Body of pancreas (tissue), 4 donors: ENCODE measurements around the gene ANKMY1. TPM values are rescaled to one million over a fixed set of nuclear protein-coding genes. Genes with fewer than 3 reads are reported as not detected.
"Not testable (repeated sequence)": the region's sequence is repeated elsewhere in the genome, so short reads cannot be mapped to it uniquely, and the experiment has no call there.

Source experiments
- ATAC-seq: fragments of 150-250 bp; one replicate; pipeline ENCODE4 v1.9.1; 2016
- DNase-seq, 4 donors: peaks; one replicate each; pipeline ENCODE4 v3.0.0-alpha.2; 2019
- H3K27ac ChIP-seq, 4 donors: fragments of 200-600 bp; sonication (generic); 1 replicate in 3 of 4; 2 replicates in 1 of 4; pipeline versions ENCODE4 v1.5.1 to v1.6.1; 2016 to 2019; ENCODE audit warnings: mild to moderate bottlenecking in 1 of 4, mixed read lengths in 1 of 4, moderate library complexity in 1 of 4
- H3K27me3 ChIP-seq, 2 donors: fragments of 200-600 bp; sonication (generic); one replicate each; pipeline ENCODE4 v1.6.0; 2016; ENCODE audit warnings: mild to moderate bottlenecking in 1 of 2
- H3K36me3 ChIP-seq, 2 donors: fragments of 200-600 bp; sonication (generic); replicated peaks in 1 of 2; 2 replicates each; pipeline ENCODE4 v1.5.1; 2016; ENCODE audit warnings: low read depth in 2 of 2; ENCODE audit not compliant: insufficient read depth in 1 of 2
- H3K4me1 ChIP-seq: fragments of 200-600 bp; sonication (generic); one replicate; pipeline ENCODE4 v1.6.0; 2016
- H3K4me3 ChIP-seq, 2 donors: fragments of 200-600 bp; sonication (generic); 1 replicate in 1 of 2; 2 replicates in 1 of 2; pipeline ENCODE4 v1.5.1; 2016 to 2019
- H3K9me3 ChIP-seq, 3 donors: fragments of 200-600 bp; sonication (generic); 1 replicate in 2 of 3; 2 replicates in 1 of 3; pipeline ENCODE4 v1.5.1; 2016
- POLR2A ChIP-seq, 3 donors: fragments of 450-650 bp; IDR thresholded peaks; one replicate each; pipeline ENCODE4 v1.6.1; 2016; ENCODE audit warnings: antibody characterized with exemption in 3 of 3, mild to moderate bottlenecking in 2 of 3
- WGBS, 2 donors: methylation state at CpG; one replicate each; pipeline ENCODE4 v1.1.5; 2017; 5-methylcytosine and 5-hydroxymethylcytosine counted together
- intact Hi-C: fragments of 100-400 bp; cut with DNase I; formaldehyde crosslinking; loops from one replicate; pipeline ENCODE4 v1.15.1; 2023
- total RNA-seq, 2 donors: library from RNA; depleted of rRNA; stranded (reverse); fragments of >200 nt; gene quantifications; one replicate each; pipeline ENCODE4 v1.1.0, GENCODE V29; 2016
- TF ChIP-seq, protein P1 (sequence below), 7 experiments: fragments of 450-650 bp in 4 of 7; fragments of 200-600 bp in 3 of 7; sonication (generic) in 3 of 7; IDR thresholded peaks; one replicate each; pipeline ENCODE4 v1.5.1; 2016 to 2019; ENCODE audit warnings: antibody characterized with exemption in 7 of 7

The ANKMY1 gene
- total RNA-seq, 2 donors from 2014 or later: 17.9 to 26.0 TPM

DNA sequence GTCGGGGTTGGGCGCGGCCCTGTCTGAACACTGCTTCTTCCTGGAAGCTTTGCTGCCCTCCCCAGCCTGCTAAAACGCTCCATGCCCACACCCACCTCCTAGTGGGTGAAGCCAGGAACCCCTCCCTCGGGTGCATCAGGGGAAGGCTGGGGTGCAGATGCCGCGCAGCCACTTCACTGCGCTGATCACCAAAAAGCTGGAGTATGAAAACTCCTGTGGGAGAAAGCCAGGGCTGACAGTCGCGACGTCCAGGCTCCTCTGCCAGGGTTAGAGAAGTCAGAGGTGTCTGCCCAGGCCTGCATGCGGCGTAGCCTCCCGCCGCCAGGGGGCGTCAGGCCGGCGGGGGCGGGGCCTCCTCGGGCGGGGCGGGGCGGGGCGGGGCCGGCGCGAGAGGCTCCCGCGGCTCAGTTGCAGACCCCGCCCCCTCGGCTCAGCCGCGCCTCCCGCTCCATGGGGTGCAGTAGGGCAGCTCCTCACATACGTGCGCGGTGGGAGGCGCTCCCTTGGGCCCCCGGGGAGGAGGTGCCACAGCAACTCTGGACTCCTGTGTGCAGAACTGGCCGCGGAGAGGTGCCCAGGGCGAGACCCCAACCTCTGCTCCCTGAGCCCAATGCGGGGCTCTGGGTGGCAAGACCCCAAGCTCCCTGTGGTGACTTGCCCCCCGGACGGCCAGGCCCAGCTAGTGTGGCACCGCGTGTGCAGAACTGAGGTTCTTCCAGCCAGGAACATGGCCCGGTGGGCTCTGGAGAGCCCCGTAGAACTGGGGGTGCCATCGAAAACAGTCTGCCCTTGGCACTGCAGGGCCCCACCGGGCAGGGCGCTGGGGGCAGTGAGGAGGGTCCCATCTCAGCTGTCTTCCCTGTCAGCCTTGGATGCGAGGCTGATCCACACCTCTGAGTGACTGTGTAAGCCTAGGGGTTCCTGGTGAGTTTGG is 8.7 kb upstream of the ANKMY1 start:
- Histone ChIP-seq H3K36me3 (no peaks in the 10 kb centered on the region), H3K4me3 (no peak overlapping the region), H3K27ac (peak overlapping the region; percentile 90 to 94 (median 93)), H3K9me3 (no peaks in the 10 kb centered on the region), H3K4me1 (peaks cover 67% of the 10 kb centered on the region), H3K27me3 (no peaks in the 10 kb centered on the region)
- TF ChIP-seq, protein P1, sequence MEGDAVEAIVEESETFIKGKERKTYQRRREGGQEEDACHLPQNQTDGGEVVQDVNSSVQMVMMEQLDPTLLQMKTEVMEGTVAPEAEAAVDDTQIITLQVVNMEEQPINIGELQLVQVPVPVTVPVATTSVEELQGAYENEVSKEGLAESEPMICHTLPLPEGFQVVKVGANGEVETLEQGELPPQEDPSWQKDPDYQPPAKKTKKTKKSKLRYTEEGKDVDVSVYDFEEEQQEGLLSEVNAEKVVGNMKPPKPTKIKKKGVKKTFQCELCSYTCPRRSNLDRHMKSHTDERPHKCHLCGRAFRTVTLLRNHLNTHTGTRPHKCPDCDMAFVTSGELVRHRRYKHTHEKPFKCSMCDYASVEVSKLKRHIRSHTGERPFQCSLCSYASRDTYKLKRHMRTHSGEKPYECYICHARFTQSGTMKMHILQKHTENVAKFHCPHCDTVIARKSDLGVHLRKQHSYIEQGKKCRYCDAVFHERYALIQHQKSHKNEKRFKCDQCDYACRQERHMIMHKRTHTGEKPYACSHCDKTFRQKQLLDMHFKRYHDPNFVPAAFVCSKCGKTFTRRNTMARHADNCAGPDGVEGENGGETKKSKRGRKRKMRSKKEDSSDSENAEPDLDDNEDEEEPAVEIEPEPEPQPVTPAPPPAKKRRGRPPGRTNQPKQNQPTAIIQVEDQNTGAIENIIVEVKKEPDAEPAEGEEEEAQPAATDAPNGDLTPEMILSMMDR (IDR thresholded peaks at IDR 0.05): peak; percentile 69 to 99 (median 78)
- peak; percentile 62 to 72 (median 66) for TF ChIP-seq POLR2A (IDR thresholded peaks at IDR 0.05)
- 6 to 18% methylated on average over 6 to 36 of the region's 53 CpGs for WGBS, 2 donors
- intact Hi-C loops: no loop called here
- DNase-seq: peak; percentile 94 to 97 (median 96)
- ATAC-seq: peak; percentile 72

DNA sequence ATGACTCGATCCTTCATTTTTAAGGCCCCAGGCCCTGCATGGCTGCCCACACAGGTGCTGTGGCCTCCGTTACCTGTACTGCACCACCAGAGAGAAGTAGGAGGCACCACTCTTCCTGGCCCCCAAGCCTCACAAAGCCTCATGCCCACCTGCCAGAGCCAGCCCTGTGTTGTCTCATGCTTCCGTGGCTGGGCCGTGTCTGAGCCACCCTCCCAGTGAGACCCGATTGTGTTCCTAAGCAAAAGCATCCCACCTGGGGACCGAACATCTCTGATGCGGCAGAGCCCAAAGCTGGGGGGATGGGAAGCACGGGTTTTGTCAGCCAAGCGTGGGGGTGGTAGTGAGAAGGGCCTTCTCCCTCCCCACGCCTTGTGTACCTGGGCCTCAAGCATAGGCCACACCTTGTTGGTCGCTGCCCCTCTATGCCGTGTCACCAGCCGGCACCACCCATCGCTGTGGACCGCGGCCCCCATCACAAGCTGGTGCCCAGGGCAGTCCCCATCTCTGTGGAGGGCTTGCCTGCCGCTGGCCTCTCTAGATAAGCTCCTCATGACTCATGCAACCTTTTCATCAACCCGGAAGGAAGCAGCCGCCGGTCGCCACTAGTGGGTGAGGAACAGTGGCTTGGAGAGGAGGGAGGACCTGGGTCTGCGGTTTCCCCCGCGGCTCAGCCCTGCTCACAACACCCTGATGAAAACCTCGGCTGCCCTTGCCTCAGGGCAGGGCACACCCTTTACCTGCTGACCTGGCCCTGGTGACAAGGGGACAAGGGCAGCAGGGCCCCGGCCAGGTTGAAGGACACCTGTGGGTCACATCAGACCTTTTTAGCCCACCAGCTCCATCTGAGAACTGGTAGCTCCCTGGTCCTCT is 7.8 kb upstream of the ANKMY1 start:
- Histone ChIP-seq H3K9me3 (no peaks in the 10 kb centered on the region), H3K4me1 (peaks cover 61% of the 10 kb centered on the region), H3K4me3 (no peak overlapping the region), H3K27me3 (no peaks in the 10 kb centered on the region), H3K27ac (peak overlapping the region; percentile 85 to 94 (median 93)), H3K36me3 (no peaks in the 10 kb centered on the region)
- WGBS, 2 donors: 36 to 38% methylated on average over 18 to 25 of the region's 26 CpGs
- TF ChIP-seq POLR2A (IDR thresholded peaks at IDR 0.05): peak in 2 of 3 donors; percentile 44 to 62
- TF ChIP-seq, protein P1 (IDR thresholded peaks at IDR 0.05): no peak
- peak; percentile 74 to 89 (median 80) for DNase-seq
- intact Hi-C loops: no loop called here
- peak; percentile 14 for ATAC-seq

DNA sequence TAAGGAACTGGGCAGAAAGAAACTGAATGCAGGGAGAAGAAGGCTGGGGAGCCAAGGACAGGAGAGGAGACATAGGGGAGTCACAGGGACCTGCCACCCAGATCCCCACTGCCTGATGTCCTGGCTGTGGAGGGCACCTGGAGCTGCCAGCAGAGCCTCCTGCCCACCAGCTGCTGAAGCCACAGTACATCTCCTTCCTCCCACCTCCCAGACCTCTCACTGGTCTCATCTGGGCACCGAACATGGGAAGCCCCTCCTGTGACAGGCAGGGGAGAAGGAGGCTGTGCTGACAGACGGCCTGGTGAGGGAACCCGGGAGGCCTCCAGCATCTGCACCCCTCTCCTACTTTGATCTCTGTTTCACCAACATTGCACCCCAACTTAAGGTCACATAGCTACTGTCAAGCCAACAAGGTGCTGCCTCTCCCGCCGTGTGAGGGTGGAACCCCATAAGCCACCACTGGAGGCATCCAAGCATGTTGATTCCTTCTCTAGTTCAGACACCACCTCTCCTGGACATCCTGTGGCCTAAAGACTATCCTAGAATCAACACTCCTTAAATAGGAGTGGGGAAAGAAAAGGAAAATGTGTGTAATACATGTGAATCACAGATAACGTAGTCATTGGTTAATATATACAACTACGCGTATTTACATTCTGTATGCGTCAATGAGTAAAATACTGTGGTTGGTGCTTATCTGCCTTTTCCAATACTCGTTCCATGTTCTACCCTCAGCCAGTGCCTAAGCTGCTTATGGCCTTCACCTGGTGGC is 7.0 kb upstream of the ANKMY1 start:
- WGBS, 2 donors: 74 to 82% methylated on average over 10 of the region's 10 CpGs
- no peak overlapping the region for H3K4me3 ChIP-seq
- H3K4me1 ChIP-seq: peaks cover 57% of the 10 kb centered on the region
- DNase-seq (no peak), ATAC-seq (no peak)
- H3K9me3 ChIP-seq: no peaks in the 10 kb centered on the region
- intact Hi-C loops: no loop called here
- H3K27me3 ChIP-seq: no peaks in the 10 kb centered on the region
- H3K27ac ChIP-seq: peak overlapping the region; percentile 85 to 94 (median 93)
- TF ChIP-seq, protein P1 (IDR thresholded peaks at IDR 0.05): no peak
- no peak for TF ChIP-seq POLR2A (IDR thresholded peaks at IDR 0.05)
- no peaks in the 10 kb centered on the region for H3K36me3 ChIP-seq

DNA sequence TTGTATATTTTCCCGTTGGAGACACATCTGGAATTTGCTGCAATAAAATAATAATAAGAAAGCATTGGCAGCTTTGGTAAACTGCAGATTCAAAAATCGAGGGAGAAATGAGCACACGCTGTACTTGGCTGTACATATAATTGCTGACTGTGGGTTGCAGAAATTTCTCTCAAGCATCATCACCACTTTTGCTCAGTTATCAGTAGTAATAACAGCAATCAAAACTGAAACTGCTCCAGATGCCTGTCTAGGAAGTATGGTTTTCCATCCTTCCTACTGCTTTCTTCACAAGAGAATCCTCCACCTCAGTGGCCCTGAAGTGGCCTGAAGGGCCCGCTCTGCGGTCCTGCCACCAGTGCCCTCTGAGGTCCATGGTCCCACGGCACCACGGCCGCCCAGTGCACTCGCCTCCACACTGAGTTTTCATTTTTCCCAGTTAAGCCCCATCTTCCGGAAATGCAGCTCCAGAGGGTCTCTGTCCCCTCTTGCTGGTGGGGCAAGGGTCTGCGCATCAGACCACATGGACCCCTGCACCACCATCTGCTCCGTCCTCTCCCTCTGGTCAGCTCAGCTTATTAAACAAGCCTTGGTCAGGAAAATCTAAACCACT is 6.3 kb upstream of the ANKMY1 start:
- Histone ChIP-seq H3K4me1 (peaks cover 59% of the 10 kb centered on the region), H3K36me3 (no peaks in the 10 kb centered on the region), H3K9me3 (no peaks in the 10 kb centered on the region), H3K4me3 (no peak overlapping the region), H3K27me3 (no peaks in the 10 kb centered on the region), H3K27ac (no peak overlapping the region)
- no peak for ATAC-seq
- 85 to 86% methylated on average over 12 of the region's 12 CpGs for WGBS, 2 donors
- intact Hi-C loops: no loop called here
- no peak for TF ChIP-seq POLR2A (IDR thresholded peaks at IDR 0.05)
- TF ChIP-seq, protein P1 (IDR thresholded peaks at IDR 0.05): no peak
- no peak for DNase-seq

DNA sequence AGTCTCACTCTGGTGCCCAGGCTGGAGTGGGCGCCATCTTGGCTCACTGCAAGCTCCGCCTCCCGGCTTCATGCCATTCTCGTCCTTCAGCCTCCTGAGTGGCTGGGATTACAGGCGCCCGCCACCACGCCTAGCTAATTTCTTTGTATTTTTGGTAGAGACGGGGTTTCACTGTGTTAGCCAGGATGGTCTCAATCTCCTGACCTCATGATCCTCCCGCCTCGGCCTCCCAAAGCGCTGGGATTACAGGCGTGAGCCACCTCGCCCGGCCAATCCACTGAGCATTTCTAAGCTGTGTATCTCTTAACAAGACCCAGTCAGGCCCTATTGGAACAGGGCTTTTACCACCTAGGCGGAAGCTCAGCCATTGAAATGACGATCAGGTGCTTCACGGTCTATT is 5.4 kb upstream of the ANKMY1 start:
- H3K27ac ChIP-seq, H3K36me3 ChIP-seq, H3K27me3 ChIP-seq, DNase-seq, intact Hi-C loops, H3K9me3 ChIP-seq, ATAC-seq, H3K4me3 ChIP-seq: not testable (repeated sequence)
- WGBS, 2 donors: 97 to 98% methylated on average over 17 of the region's 17 CpGs
- H3K4me1 ChIP-seq: peaks cover 67% of the 10 kb centered on the region
